GM23338 (cell line): ENCODE data around the gene ATG9B. TPM values are rescaled to one million over a fixed set of nuclear protein-coding genes. Genes with fewer than 3 reads are reported as not detected.

Experiments
- ATAC-seq: fragments of 200-7000 bp; cut with Tn5 transposase; 3 replicates; pipeline ENCODE4 v1.9.1; 2020
- DNase-seq: peaks from one replicate; pipeline ENCODE4 v3.0.0-alpha.2; 2015; ENCODE audit warnings: low spot score
- H2AFZ ChIP-seq: fragments of 200-600 bp; sonication (generic); 2 replicates; pipeline ENCODE4 v1.8.0; 2016; ENCODE audit warnings: antibody characterized with exemption, mild to moderate bottlenecking, moderate library complexity
- H3F3A ChIP-seq: fragments of 200-600 bp; sonication (generic); replicated peaks from 2 replicates; pipeline ENCODE4 v1.8.0; 2017; ENCODE audit warnings: antibody characterized with exemption, mixed run types, low read depth
- H3K27ac ChIP-seq: fragments of 200-600 bp; sonication (generic); 2 replicates; pipeline ENCODE4 v1.6.1; 2016; ENCODE audit warnings: low read depth
- H3K27me3 ChIP-seq: fragments of 200-600 bp; sonication (generic); 2 replicates; pipeline ENCODE4 v1.8.0; 2016; ENCODE audit warnings: mild to moderate bottlenecking, mixed run types, moderate library complexity; ENCODE audit not compliant: insufficient read depth
- H3K36me3 ChIP-seq: fragments of 200-600 bp; sonication (generic); 2 replicates; pipeline ENCODE4 v1.8.0; 2016; ENCODE audit warnings: mild to moderate bottlenecking; ENCODE audit not compliant: insufficient read depth
- H3K4me1 ChIP-seq: fragments of 200-600 bp; sonication (generic); 2 replicates; pipeline ENCODE4 v1.8.0; 2016; ENCODE audit warnings: mild to moderate bottlenecking, moderate library complexity; ENCODE audit not compliant: insufficient read depth
- H3K4me2 ChIP-seq: fragments of 200-600 bp; sonication (generic); 2 replicates; pipeline ENCODE4 v1.7.1; 2017; ENCODE audit warnings: mixed run types
- H3K4me3 ChIP-seq: fragments of 200-600 bp; sonication (generic); 2 replicates; pipeline ENCODE4 v1.6.1; 2016; ENCODE audit warnings: mixed run types
- H3K79me2 ChIP-seq: fragments of 200-600 bp; sonication (generic); replicated peaks from 2 replicates; pipeline ENCODE4 v1.8.0; 2017; ENCODE audit warnings: mild to moderate bottlenecking; ENCODE audit not compliant: insufficient read depth
- H3K9me2 ChIP-seq: fragments of 200-600 bp; sonication (generic); 2 replicates; pipeline ENCODE4 v1.8.0; 2017; ENCODE audit not compliant: insufficient read depth
- H4K20me1 ChIP-seq: fragments of 200-600 bp; sonication (generic); replicated peaks from 2 replicates; pipeline ENCODE4 v1.8.0; 2017; ENCODE audit warnings: mild to moderate bottlenecking; ENCODE audit not compliant: insufficient read depth
- H3K27ac Mint-ChIP-seq: 2 replicates; pipeline ENCODE4 v1.8.0; 2020; ENCODE audit warnings: inconsistent platforms, mild to moderate bottlenecking, moderate library complexity, mixed read lengths
- H3K27me3 Mint-ChIP-seq: 3 replicates; pipeline ENCODE4 v1.8.0; 2022; ENCODE audit warnings: low read depth, mild to moderate bottlenecking, moderate library complexity, mixed read lengths, inconsistent platforms; ENCODE audit not compliant: insufficient read depth, poor library complexity
- H3K36me3 Mint-ChIP-seq: 3 replicates; pipeline ENCODE4 v1.8.0; 2021; ENCODE audit warnings: low read depth, mild to moderate bottlenecking, inconsistent platforms, moderate library complexity, mixed read lengths
- H3K4me1 Mint-ChIP-seq: 3 replicates; pipeline ENCODE4 v1.8.0; 2020; ENCODE audit warnings: mild to moderate bottlenecking, inconsistent platforms, mixed read lengths
- H3K4me3 Mint-ChIP-seq: 3 replicates; pipeline ENCODE4 v1.8.0; 2021; ENCODE audit warnings: moderate library complexity, mild to moderate bottlenecking, inconsistent platforms, mixed read lengths
- H3K9me3 Mint-ChIP-seq: 3 replicates; pipeline ENCODE4 v1.8.0; 2020; ENCODE audit warnings: moderate library complexity, mild to moderate bottlenecking, inconsistent platforms, mixed read lengths
- CREB1 ChIP-seq: fragments of 250-450 bp; sonication (Bioruptor Pico); IDR thresholded peaks from 2 replicates; pipeline ENCODE4 v1.5.0; 2020; ENCODE audit warnings: low read depth, mild to moderate bottlenecking, moderate library complexity
- CTCF ChIP-seq, 2 experiments: fragments of 200-600 bp in 1 of 2; sonication (generic) in 1 of 2; conservative IDR thresholded peaks; 2 replicates each; pipeline versions ENCODE4 v1.5.1 to v1.6.1; 2016 to 2017; ENCODE audit warnings: antibody characterized with exemption in 2 of 2, low read depth in 2 of 2, mild to moderate bottlenecking in 2 of 2, moderate library complexity in 1 of 2
- EZH2 ChIP-seq: fragments of 200-600 bp; sonication (generic); IDR thresholded peaks from one replicate; pipeline ENCODE4 v1.8.0; 2017; ENCODE audit warnings: antibody characterized with exemption, mild to moderate bottlenecking, low read depth; ENCODE audit not compliant: unreplicated experiment
- JUNB ChIP-seq: IDR thresholded peaks from one replicate; pipeline ENCODE4 v1.6.1; 2016; ENCODE audit warnings: antibody characterized with exemption; ENCODE audit not compliant: unreplicated experiment
- POLR2AphosphoS5 ChIP-seq: IDR thresholded peaks from 2 replicates; pipeline ENCODE4 v1.6.1; 2016; ENCODE audit warnings: antibody characterized with exemption, low read depth
- STAT1 ChIP-seq: IDR thresholded peaks from one replicate; pipeline ENCODE4 v1.6.1; 2016; ENCODE audit warnings: antibody characterized with exemption; ENCODE audit not compliant: unreplicated experiment
- ZNF331 ChIP-seq: fragments of 250-450 bp; sonication (Bioruptor Pico); IDR thresholded peaks from 2 replicates; pipeline ENCODE4 v1.5.0; 2020; ENCODE audit warnings: low read depth, mild to moderate bottlenecking, moderate library complexity
- polyA plus RNA-seq: library from polyadenylated mRNA; unstranded; fragments of >200 nt; fragmentation: Nextera tagmentation; extraction: Ambion mirVana; gene quantifications from 2 replicates; pipeline ENCODE4 v1.2.1, GENCODE V29; 2016
- total RNA-seq: library from RNA; depleted of rRNA; stranded (reverse); fragments of >200 nt; shearing (Covaris generic); gene quantifications from 2 replicates; pipeline ENCODE4 v1.2.3, GENCODE V29; 2014
- TF ChIP-seq, protein P1 (sequence below): fragments of 250-450 bp; sonication (Bioruptor Pico); IDR thresholded peaks from 2 replicates; pipeline ENCODE4 v1.5.0; 2020; ENCODE audit warnings: mild to moderate bottlenecking, moderate library complexity
- TF ChIP-seq, protein P2 (sequence below): IDR thresholded peaks from 2 replicates; pipeline ENCODE4 v1.6.1; 2016; ENCODE audit warnings: antibody characterized with exemption
- TF ChIP-seq, protein P3 (sequence below): IDR thresholded peaks from one replicate; pipeline ENCODE4 v1.6.1; 2018; ENCODE audit warnings: antibody characterized with exemption; ENCODE audit not compliant: unreplicated experiment

ATG9B gene
- total and polyA plus RNA-seq, 2 experiments from 2014 or later, result 1.2 to 3.4 TPM

DNA sequence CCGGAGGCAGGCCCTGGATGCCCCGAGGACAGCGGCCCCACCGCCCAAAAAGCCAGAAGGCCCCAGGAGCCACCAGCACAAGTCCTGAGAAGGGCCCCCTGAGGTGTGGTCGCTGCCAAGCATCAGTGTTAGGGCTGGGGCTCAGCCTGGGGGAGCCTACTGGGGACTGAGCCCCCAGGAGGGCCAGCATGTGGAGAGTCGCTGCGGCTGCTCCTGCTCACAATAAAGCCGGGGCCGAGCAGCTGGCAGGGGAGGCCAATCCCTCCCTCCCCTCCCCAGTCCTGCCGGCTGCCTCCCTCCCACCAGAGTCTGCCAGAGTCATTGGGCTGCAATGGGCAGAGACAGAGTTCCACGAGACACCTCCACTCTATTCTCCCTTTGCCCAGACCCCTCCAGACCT, 21.0 kb upstream of the ATG9B start (continued):
- TF ChIP-seq CTCF (conservative IDR thresholded peaks at IDR 0.05; ENCODE audit: low read depth in 2 of 2), result no peak
- no peak for TF ChIP-seq CREB1
- no peak for TF ChIP-seq STAT1
- no peak for TF ChIP-seq ZNF331 (CRISPR knock-in tag)

GRCh38 chr7:151043959-151044358, 19.7 kb upstream of the ATG9B start:
- no peak overlapping the region for H3K27ac Mint-ChIP-seq
- Histone ChIP-seq H3K36me3 (no peaks in the 10 kb centered on the region), H2AFZ (no peak overlapping the region), H4K20me1 (no peaks in the 10 kb centered on the region), H3K9me2 (no peaks in the 10 kb centered on the region), H3K4me3 (no peak overlapping the region), H3K27me3 (no peaks in the 10 kb centered on the region), H3K27ac (no peak overlapping the region), H3K79me2 (no peaks in the 10 kb centered on the region), H3K4me2 (no peak overlapping the region), H3K4me1 (no peaks in the 10 kb centered on the region), H3F3A (no peaks in the 10 kb centered on the region)
- ATAC-seq, result no peak
- no peaks in the 10 kb centered on the region; the same call in 2 of the 3 replicates for H3K36me3 Mint-ChIP-seq
- no peak for DNase-seq
- peaks cover 19% of the 10 kb centered on the region for H3K27me3 Mint-ChIP-seq
- no peak overlapping the region for H3K4me3 Mint-ChIP-seq
- H3K4me1 Mint-ChIP-seq, result peaks cover 2% of the 10 kb centered on the region; the same call in 1 of the 3 replicates
- H3K9me3 Mint-ChIP-seq, result no peaks in the 10 kb centered on the region
- TF ChIP-seq, protein P1, sequence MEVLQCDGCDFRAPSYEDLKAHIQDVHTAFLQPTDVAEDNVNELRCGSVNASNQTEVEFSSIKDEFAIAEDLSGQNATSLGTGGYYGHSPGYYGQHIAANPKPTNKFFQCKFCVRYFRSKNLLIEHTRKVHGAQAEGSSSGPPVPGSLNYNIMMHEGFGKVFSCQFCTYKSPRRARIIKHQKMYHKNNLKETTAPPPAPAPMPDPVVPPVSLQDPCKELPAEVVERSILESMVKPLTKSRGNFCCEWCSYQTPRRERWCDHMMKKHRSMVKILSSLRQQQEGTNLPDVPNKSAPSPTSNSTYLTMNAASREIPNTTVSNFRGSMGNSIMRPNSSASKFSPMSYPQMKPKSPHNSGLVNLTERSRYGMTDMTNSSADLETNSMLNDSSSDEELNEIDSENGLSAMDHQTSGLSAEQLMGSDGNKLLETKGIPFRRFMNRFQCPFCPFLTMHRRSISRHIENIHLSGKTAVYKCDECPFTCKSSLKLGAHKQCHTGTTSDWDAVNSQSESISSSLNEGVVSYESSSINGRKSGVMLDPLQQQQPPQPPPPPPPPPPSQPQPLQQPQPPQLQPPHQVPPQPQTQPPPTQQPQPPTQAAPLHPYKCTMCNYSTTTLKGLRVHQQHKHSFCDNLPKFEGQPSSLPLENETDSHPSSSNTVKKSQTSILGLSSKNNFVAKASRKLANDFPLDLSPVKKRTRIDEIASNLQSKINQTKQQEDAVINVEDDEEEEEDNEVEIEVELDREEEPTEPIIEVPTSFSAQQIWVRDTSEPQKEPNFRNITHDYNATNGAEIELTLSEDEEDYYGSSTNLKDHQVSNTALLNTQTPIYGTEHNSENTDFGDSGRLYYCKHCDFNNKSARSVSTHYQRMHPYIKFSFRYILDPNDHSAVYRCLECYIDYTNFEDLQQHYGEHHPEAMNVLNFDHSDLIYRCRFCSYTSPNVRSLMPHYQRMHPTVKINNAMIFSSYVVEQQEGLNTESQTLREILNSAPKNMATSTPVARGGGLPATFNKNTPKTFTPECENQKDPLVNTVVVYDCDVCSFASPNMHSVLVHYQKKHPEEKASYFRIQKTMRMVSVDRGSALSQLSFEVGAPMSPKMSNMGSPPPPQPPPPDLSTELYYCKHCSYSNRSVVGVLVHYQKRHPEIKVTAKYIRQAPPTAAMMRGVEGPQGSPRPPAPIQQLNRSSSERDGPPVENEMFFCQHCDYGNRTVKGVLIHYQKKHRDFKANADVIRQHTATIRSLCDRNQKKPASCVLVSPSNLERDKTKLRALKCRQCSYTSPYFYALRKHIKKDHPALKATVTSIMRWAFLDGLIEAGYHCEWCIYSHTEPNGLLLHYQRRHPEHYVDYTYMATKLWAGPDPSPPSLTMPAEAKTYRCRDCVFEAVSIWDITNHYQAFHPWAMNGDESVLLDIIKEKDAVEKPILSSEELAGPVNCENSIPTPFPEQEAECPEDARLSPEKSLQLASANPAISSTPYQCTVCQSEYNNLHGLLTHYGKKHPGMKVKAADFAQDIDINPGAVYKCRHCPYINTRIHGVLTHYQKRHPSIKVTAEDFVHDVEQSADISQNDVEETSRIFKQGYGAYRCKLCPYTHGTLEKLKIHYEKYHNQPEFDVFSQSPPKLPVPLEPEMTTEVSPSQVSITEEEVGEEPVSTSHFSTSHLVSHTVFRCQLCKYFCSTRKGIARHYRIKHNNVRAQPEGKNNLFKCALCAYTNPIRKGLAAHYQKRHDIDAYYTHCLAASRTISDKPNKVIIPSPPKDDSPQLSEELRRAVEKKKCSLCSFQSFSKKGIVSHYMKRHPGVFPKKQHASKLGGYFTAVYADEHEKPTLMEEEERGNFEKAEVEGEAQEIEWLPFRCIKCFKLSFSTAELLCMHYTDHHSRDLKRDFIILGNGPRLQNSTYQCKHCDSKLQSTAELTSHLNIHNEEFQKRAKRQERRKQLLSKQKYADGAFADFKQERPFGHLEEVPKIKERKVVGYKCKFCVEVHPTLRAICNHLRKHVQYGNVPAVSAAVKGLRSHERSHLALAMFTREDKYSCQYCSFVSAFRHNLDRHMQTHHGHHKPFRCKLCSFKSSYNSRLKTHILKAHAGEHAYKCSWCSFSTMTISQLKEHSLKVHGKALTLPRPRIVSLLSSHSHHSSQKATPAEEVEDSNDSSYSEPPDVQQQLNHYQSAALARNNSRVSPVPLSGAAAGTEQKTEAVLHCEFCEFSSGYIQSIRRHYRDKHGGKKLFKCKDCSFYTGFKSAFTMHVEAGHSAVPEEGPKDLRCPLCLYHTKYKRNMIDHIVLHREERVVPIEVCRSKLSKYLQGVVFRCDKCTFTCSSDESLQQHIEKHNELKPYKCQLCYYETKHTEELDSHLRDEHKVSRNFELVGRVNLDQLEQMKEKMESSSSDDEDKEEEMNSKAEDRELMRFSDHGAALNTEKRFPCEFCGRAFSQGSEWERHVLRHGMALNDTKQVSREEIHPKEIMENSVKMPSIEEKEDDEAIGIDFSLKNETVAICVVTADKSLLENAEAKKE (CRISPR knock-in tag), result no peak
- TF ChIP-seq POLR2AphosphoS5 (no peak), JUNB (no peak), STAT1 (no peak), EZH2 (no peak), CTCF (conservative IDR thresholded peaks at IDR 0.05; ENCODE audit: low read depth in 2 of 2) (no peak), CREB1 (no peak), ZNF331 (CRISPR knock-in tag) (no peak)
- TF ChIP-seq, protein P2, sequence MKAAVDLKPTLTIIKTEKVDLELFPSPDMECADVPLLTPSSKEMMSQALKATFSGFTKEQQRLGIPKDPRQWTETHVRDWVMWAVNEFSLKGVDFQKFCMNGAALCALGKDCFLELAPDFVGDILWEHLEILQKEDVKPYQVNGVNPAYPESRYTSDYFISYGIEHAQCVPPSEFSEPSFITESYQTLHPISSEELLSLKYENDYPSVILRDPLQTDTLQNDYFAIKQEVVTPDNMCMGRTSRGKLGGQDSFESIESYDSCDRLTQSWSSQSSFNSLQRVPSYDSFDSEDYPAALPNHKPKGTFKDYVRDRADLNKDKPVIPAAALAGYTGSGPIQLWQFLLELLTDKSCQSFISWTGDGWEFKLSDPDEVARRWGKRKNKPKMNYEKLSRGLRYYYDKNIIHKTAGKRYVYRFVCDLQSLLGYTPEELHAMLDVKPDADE, result no peak
- TF ChIP-seq, protein P3, sequence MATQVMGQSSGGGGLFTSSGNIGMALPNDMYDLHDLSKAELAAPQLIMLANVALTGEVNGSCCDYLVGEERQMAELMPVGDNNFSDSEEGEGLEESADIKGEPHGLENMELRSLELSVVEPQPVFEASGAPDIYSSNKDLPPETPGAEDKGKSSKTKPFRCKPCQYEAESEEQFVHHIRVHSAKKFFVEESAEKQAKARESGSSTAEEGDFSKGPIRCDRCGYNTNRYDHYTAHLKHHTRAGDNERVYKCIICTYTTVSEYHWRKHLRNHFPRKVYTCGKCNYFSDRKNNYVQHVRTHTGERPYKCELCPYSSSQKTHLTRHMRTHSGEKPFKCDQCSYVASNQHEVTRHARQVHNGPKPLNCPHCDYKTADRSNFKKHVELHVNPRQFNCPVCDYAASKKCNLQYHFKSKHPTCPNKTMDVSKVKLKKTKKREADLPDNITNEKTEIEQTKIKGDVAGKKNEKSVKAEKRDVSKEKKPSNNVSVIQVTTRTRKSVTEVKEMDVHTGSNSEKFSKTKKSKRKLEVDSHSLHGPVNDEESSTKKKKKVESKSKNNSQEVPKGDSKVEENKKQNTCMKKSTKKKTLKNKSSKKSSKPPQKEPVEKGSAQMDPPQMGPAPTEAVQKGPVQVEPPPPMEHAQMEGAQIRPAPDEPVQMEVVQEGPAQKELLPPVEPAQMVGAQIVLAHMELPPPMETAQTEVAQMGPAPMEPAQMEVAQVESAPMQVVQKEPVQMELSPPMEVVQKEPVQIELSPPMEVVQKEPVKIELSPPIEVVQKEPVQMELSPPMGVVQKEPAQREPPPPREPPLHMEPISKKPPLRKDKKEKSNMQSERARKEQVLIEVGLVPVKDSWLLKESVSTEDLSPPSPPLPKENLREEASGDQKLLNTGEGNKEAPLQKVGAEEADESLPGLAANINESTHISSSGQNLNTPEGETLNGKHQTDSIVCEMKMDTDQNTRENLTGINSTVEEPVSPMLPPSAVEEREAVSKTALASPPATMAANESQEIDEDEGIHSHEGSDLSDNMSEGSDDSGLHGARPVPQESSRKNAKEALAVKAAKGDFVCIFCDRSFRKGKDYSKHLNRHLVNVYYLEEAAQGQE, result no peak
